CD4-positive, alpha-beta memory T cell (primary cell): ENCODE results near the gene DOCK10. TPM values are rescaled to one million over a fixed set of nuclear protein-coding genes. Genes with fewer than 3 reads are reported as not detected.

Source experiments
- CTCF ChIA-PET: fragments of 350-600 bp; sonication (Branson Sonifier 250); formaldehyde crosslinking; loops from one replicate; lab custom pipeline; 2021; ENCODE audit warnings: inconsistent platforms; ENCODE audit not compliant: partially characterized antibody; lab: Charles Lee
- POLR2A ChIA-PET: fragments of 350-600 bp; sonication (Branson Sonifier 250); formaldehyde crosslinking; loops from one replicate; lab custom pipeline; 2021; ENCODE audit not compliant: partially characterized antibody; lab: Charles Lee
- DNase-seq, 5 donors: peaks; one replicate each; pipeline versions ENCODE4 v3.0.0 to v3.0.0-alpha.2; 2020 to 2022; ENCODE audit warnings: mixed read lengths in 1 of 5
- H3K27ac ChIP-seq: one replicate; pipeline ENCODE4 v1.7.0; 2013; ENCODE audit warnings: low read depth, low read length
- H3K27me3 ChIP-seq: 2 replicates; pipeline ENCODE4 v1.7.0; 2013; ENCODE audit warnings: mild to moderate bottlenecking, low read length, moderate library complexity; ENCODE audit not compliant: insufficient read depth
- H3K36me3 ChIP-seq: 2 replicates; pipeline ENCODE4 v1.7.0; 2013; ENCODE audit warnings: mild to moderate bottlenecking, low read length, moderate library complexity; ENCODE audit not compliant: insufficient read depth
- H3K4me1 ChIP-seq: 2 replicates; pipeline ENCODE4 v1.7.0; 2013; ENCODE audit warnings: mild to moderate bottlenecking, low read length, moderate library complexity; ENCODE audit not compliant: insufficient read depth
- H3K4me3 ChIP-seq, 2 donors: one replicate each; pipeline ENCODE4 v1.7.0; 2013; ENCODE audit warnings: low read length in 2 of 2, mild to moderate bottlenecking in 1 of 2
- H3K9me3 ChIP-seq, 2 donors: one replicate each; pipeline ENCODE4 v1.7.0; 2013; ENCODE audit warnings: low read length in 2 of 2, control low read depth in 1 of 2; ENCODE audit not compliant: control insufficient read depth in 1 of 2
- H3K27ac Mint-ChIP-seq, 7 donors: one replicate each; pipeline ENCODE4 v1.8.0; 2020 to 2021; ENCODE audit warnings: mixed read lengths in 7 of 7, mild to moderate bottlenecking in 6 of 7, inconsistent platforms in 3 of 7, moderate library complexity in 3 of 7
- H3K27me3 Mint-ChIP-seq, 2 donors: one replicate each; pipeline ENCODE4 v1.8.0; 2020 to 2021; ENCODE audit warnings: mixed read lengths in 2 of 2
- H3K36me3 Mint-ChIP-seq, 2 donors: one replicate each; pipeline ENCODE4 v1.8.0; 2020 to 2021; ENCODE audit warnings: mixed read lengths in 2 of 2, inconsistent platforms in 1 of 2, mild to moderate bottlenecking in 1 of 2
- H3K4me1 Mint-ChIP-seq, 4 donors: one replicate each; pipeline ENCODE4 v1.8.0; 2020 to 2021; ENCODE audit warnings: mixed read lengths in 4 of 4, mild to moderate bottlenecking in 1 of 4
- H3K4me3 Mint-ChIP-seq, 8 donors: one replicate each; pipeline ENCODE4 v1.8.0; 2020 to 2021; ENCODE audit warnings: mixed read lengths in 8 of 8, mild to moderate bottlenecking in 7 of 8, moderate library complexity in 6 of 8, inconsistent platforms in 3 of 8
- H3K9me3 Mint-ChIP-seq, 8 donors: one replicate each; pipeline ENCODE4 v1.8.0; 2020 to 2021; ENCODE audit warnings: mixed read lengths in 8 of 8, mild to moderate bottlenecking in 5 of 8, inconsistent platforms in 3 of 8, moderate library complexity in 1 of 8
- intact Hi-C: fragments of 100-400 bp; cut with micrococcal nuclease; formaldehyde crosslinking; loops from one replicate; pipeline ENCODE4 v1.15.1; 2023
- polyA plus RNA-seq, 2 donors: library from polyadenylated mRNA; unstranded; fragments of 300-500 nt; fragmentation: Illumina TruSeq; gene quantifications; one replicate each; pipeline ENCODE4 v1.2.3, GENCODE V29; 2021
- total RNA-seq, 2 experiments: library from RNA; stranded (reverse); gene quantifications; one replicate each; pipeline ENCODE4 v1.2.3, GENCODE V29; 2021

Gene DOCK10
- total and polyA plus RNA-seq, 4 experiments from 2014 or later: 26.0 to 186 (median 125) TPM

GRCh38 chr2:224969633-224970260 lies 72.5 kb downstream of the DOCK10 start:
- intact Hi-C loops: loop anchor here (1.0 to 2.0 kb wide), 2 partner anchors 8 to 15 kb away; no protein-coding TSS in a partner anchor
- ChIA-PET CTCF (no interaction called here), POLR2A (interaction anchor here (1.2 to 1.4 kb wide), 2 partner anchors 10 to 23 kb away, joined by 3 to 4 read pairs; no protein-coding TSS in a partner anchor)

GRCh38 chr2:224969095-224969494 lies 73.2 kb downstream of the DOCK10 start:
- no peak overlapping the region for H3K27ac ChIP-seq
- H3K27me3 ChIP-seq: no peaks in the 10 kb centered on the region
- no peak overlapping the region for H3K4me3 ChIP-seq
- H3K4me1 ChIP-seq: peaks cover 47% of the 10 kb centered on the region
- peaks cover 55 to 74% (median 59%) of the 10 kb centered on the region in 4 donors for H3K4me1 Mint-ChIP-seq
- H3K36me3 ChIP-seq: no peaks in the 10 kb centered on the region
- no peak for DNase-seq
- peak overlapping the region in 2 of 8 donors; percentile 2 to 17 for H3K4me3 Mint-ChIP-seq
- peaks cover 0 to 1% (median 0%) of the 10 kb centered on the region in 8 donors for H3K9me3 Mint-ChIP-seq
- no peaks in the 10 kb centered on the region for H3K27me3 Mint-ChIP-seq
- peaks cover 0 to 5% of the 10 kb centered on the region in 2 donors for H3K36me3 Mint-ChIP-seq
- peak overlapping the region; percentile 5 to 86 (median 45) for H3K27ac Mint-ChIP-seq
- H3K9me3 ChIP-seq: no peaks in the 10 kb centered on the region
- intact Hi-C loops: loop anchor here (1.0 kb wide), 1 partner anchor 8 kb away; no protein-coding TSS in a partner anchor
- ChIA-PET CTCF (interaction anchor here (1.1 kb wide), 1 partner anchor 8 kb away, joined by 3 read pairs; no protein-coding TSS in a partner anchor), POLR2A (interaction anchor here (1.0 to 1.6 kb wide), 3 partner anchors 10 to 26 kb away, joined by 3 to 5 read pairs (median 4); no protein-coding TSS in a partner anchor)

More at GRCh38 chr2:224969633-224970260, 72.5 kb downstream of the DOCK10 start:
- DNase-seq: no peak
- Histone ChIP-seq H3K4me1 (peaks cover 48% of the 10 kb centered on the region), H3K27ac (no peak overlapping the region), H3K36me3 (no peaks in the 10 kb centered on the region), H3K4me3 (no peak overlapping the region), H3K27me3 (no peaks in the 10 kb centered on the region), H3K9me3 (no peaks in the 10 kb centered on the region)
- Mint-ChIP-seq H3K4me3 (peak overlapping the region in 5 of 8 donors; percentile 43 to 75 (median 59)), H3K4me1 (peaks cover 53 to 71% (median 63%) of the 10 kb centered on the region in 4 donors), H3K9me3 (peaks cover 0 to 1% (median 0%) of the 10 kb centered on the region in 8 donors), H3K27me3 (no peaks in the 10 kb centered on the region), H3K27ac (peak overlapping the region in 6 of 7 donors; percentile 45 to 93 (median 87)), H3K36me3 (peaks cover under 1 to 5% of the 10 kb centered on the region in 2 donors)

GRCh38 chr2:224968051-224968450 lies 74.2 kb downstream of the DOCK10 start:
- H3K4me1 ChIP-seq: peaks cover 37% of the 10 kb centered on the region
- intact Hi-C loops: no loop called here
- ChIA-PET POLR2A (interaction anchor here (0.8 to 1.6 kb wide), 6 partner anchors 9 to 25 kb away, joined by 3 to 7 read pairs (median 4); no protein-coding TSS in a partner anchor), CTCF (interaction anchor here (1.1 kb wide), 1 partner anchor 9 kb away, joined by 3 read pairs; no protein-coding TSS in a partner anchor)
- peak overlapping the region in 1 of 8 donors; percentile 6 for H3K4me3 Mint-ChIP-seq
- H3K27ac Mint-ChIP-seq: peak overlapping the region in 4 of 7 donors; percentile 30 to 68 (median 48)
- peaks cover under 1 to 1% of the 10 kb centered on the region in 2 donors for H3K36me3 Mint-ChIP-seq
- DNase-seq: no peak
- H3K27me3 Mint-ChIP-seq: no peaks in the 10 kb centered on the region
- peaks cover 0 to 1% (median 0%) of the 10 kb centered on the region in 8 donors for H3K9me3 Mint-ChIP-seq
- no peaks in the 10 kb centered on the region for H3K36me3 ChIP-seq
- no peaks in the 10 kb centered on the region for H3K9me3 ChIP-seq
- H3K4me1 Mint-ChIP-seq: peaks cover 46 to 68% (median 53%) of the 10 kb centered on the region in 4 donors
- no peaks in the 10 kb centered on the region for H3K27me3 ChIP-seq
- H3K27ac ChIP-seq: no peak overlapping the region
- no peak overlapping the region for H3K4me3 ChIP-seq

GRCh38 chr2:224966613-224967012 lies 75.7 kb downstream of the DOCK10 start:
- peaks cover 29% of the 10 kb centered on the region for H3K4me1 ChIP-seq
- H3K27ac ChIP-seq: no peak overlapping the region
- DNase-seq: no peak
- H3K4me3 ChIP-seq: no peak overlapping the region
- POLR2A ChIA-PET: no interaction called here
- Mint-ChIP-seq H3K4me3 (no peak overlapping the region), H3K9me3 (no peaks in the 10 kb centered on the region), H3K27me3 (no peaks in the 10 kb centered on the region), H3K27ac (no peak overlapping the region), H3K4me1 (peaks cover 48 to 70% (median 55%) of the 10 kb centered on the region in 4 donors), H3K36me3 (peaks cover 5 to 10% of the 10 kb centered on the region in 2 donors)
- intact Hi-C loops: no loop called here
- H3K36me3 ChIP-seq: no peaks in the 10 kb centered on the region
- H3K9me3 ChIP-seq: no peaks in the 10 kb centered on the region
- no peaks in the 10 kb centered on the region for H3K27me3 ChIP-seq
- CTCF ChIA-PET: interaction anchor here (1.0 kb wide), 1 partner anchor 37 kb away, joined by 3 read pairs; no protein-coding TSS in a partner anchor

GRCh38 chr2:224959556-224959955 lies 82.7 kb downstream of the DOCK10 start:
- H3K27ac ChIP-seq: no peak overlapping the region
- Mint-ChIP-seq H3K4me3 (peak overlapping the region in 1 of 8 donors; percentile 11), H3K36me3 (peaks cover 12 to 29% of the 10 kb centered on the region in 2 donors), H3K4me1 (peaks cover 53 to 88% (median 68%) of the 10 kb centered on the region in 4 donors), H3K27me3 (no peaks in the 10 kb centered on the region), H3K9me3 (no peaks in the 10 kb centered on the region), H3K27ac (peak overlapping the region; percentile 34 to 87 (median 72))
- ChIA-PET CTCF (interaction anchor here (0.8 to 1.1 kb wide), 2 partner anchors 23 to 32 kb away, joined by 3 read pairs; no protein-coding TSS in a partner anchor), POLR2A (interaction anchor here (0.6 to 1.7 kb wide), 8 partner anchors 9 to 1201 kb away, joined by 3 to 4 read pairs (median 3); no protein-coding TSS in a partner anchor)
- DNase-seq: no peak
- no peak overlapping the region for H3K4me3 ChIP-seq
- no peaks in the 10 kb centered on the region for H3K36me3 ChIP-seq
- H3K4me1 ChIP-seq: peaks cover 49% of the 10 kb centered on the region
- H3K9me3 ChIP-seq: no peaks in the 10 kb centered on the region
- H3K27me3 ChIP-seq: no peaks in the 10 kb centered on the region
- intact Hi-C loops: loop anchor here (5.0 kb wide), 1 partner anchor 33 kb away; no protein-coding TSS in a partner anchor

- Mint-ChIP-seq H3K36me3 (peaks cover 15 to 31% of the 10 kb centered on the region in 2 donors), H3K27ac (peak overlapping the region in 6 of 7 donors; percentile 21 to 87 (median 68))
Measured at GRCh38 chr2:224958873-224959272, 83.4 kb downstream of the DOCK10 start.

More at GRCh38 chr2:224958873-224959272, 83.4 kb downstream of the DOCK10 start:
- Histone ChIP-seq H3K4me3 (no peak overlapping the region), H3K36me3 (no peaks in the 10 kb centered on the region), H3K4me1 (peaks cover 55% of the 10 kb centered on the region), H3K27ac (no peak overlapping the region), H3K27me3 (no peaks in the 10 kb centered on the region), H3K9me3 (no peaks in the 10 kb centered on the region)
- CTCF ChIA-PET: no interaction called here
- intact Hi-C loops: loop anchor here (5.0 kb wide), 1 partner anchor 33 kb away; no protein-coding TSS in a partner anchor
- H3K9me3 Mint-ChIP-seq: no peaks in the 10 kb centered on the region
- no peak for DNase-seq
- H3K4me1 Mint-ChIP-seq: peaks cover 55 to 91% (median 71%) of the 10 kb centered on the region in 4 donors
- H3K27me3 Mint-ChIP-seq: no peaks in the 10 kb centered on the region
- H3K4me3 Mint-ChIP-seq: peak overlapping the region in 2 of 8 donors; percentile 30 to 37
- POLR2A ChIA-PET: interaction anchor here (0.6 to 1.7 kb wide), 5 partner anchors 9 to 1200 kb away, joined by 3 to 4 read pairs (median 3); no protein-coding TSS in a partner anchor
